Vagina (tissue), 2 donors: ENCODE measurements around the gene LTBP2. TPM values are rescaled to one million over a fixed set of nuclear protein-coding genes. Genes with fewer than 3 reads are reported as not detected.

Experiments used
- DNase-seq, 2 donors: peaks; one replicate each; pipeline ENCODE4 v3.0.0-alpha.2; 2017; ENCODE audit errors: extremely low spot score in 2 of 2
- H3K27ac ChIP-seq: fragments of 200-600 bp; sonication (generic); one replicate; pipeline ENCODE4 v1.5.1; 2019
- H3K27me3 ChIP-seq: fragments of 200-600 bp; sonication (generic); one replicate; pipeline ENCODE4 v1.5.1; 2019
- H3K36me3 ChIP-seq, 2 donors: fragments of 200-600 bp; sonication (generic); one replicate each; pipeline ENCODE4 v1.5.1; 2017 to 2019
- H3K4me1 ChIP-seq: fragments of 200-600 bp; sonication (generic); one replicate; pipeline ENCODE4 v1.5.1; 2019
- H3K4me3 ChIP-seq, 2 donors: fragments of 200-600 bp; sonication (generic); 1 replicate in 1 of 2; 2 replicates in 1 of 2; pipeline ENCODE4 v1.5.1; 2016 to 2019
- H3K9me3 ChIP-seq: fragments of 200-600 bp; sonication (generic); one replicate; pipeline ENCODE4 v1.5.1; 2019
- CTCF ChIP-seq, 3 experiments: fragments of 450-650 bp in 2 of 3; fragments of 200-600 bp in 1 of 3; sonication (generic) in 1 of 3; IDR thresholded peaks; one replicate each; pipeline ENCODE4 v1.5.1; 2017 to 2019; ENCODE audit warnings: antibody characterized with exemption in 3 of 3, mild to moderate bottlenecking in 2 of 3, moderate library complexity in 2 of 3
- POLR2A ChIP-seq, 2 donors: fragments of 450-650 bp; IDR thresholded peaks; one replicate each; pipeline ENCODE4 v1.6.1; 2017; ENCODE audit warnings: antibody characterized with exemption in 2 of 2, mild to moderate bottlenecking in 2 of 2, moderate library complexity in 2 of 2
- POLR2AphosphoS5 ChIP-seq, 2 donors: sonication (generic); formaldehyde crosslinking; IDR thresholded peaks; one replicate each; pipeline ENCODE4 v1.9.0; 2017; ENCODE audit warnings: antibody characterized with exemption in 2 of 2, mild to moderate bottlenecking in 2 of 2, low read depth in 1 of 2; ENCODE audit not compliant: insufficient read depth in 1 of 2
- intact Hi-C: fragments of 100-400 bp; cut with DNase I; formaldehyde crosslinking; loops from one replicate; pipeline ENCODE4 v1.15.1; 2023
- total RNA-seq: library from RNA; depleted of rRNA; stranded (reverse); fragments of >200 nt; gene quantifications from one replicate; pipeline ENCODE4 v1.2.3, GENCODE V29; 2016

LTBP2 gene
- total RNA-seq, 1 donor from 2014 or later = 52.5 TPM

GRCh38 chr14:74547331-74547927 lies 64.6 kb downstream of the LTBP2 start:
- no peaks in the 10 kb centered on the region for H3K9me3 ChIP-seq
- intact Hi-C loops = no loop called here
- no peak for TF ChIP-seq POLR2AphosphoS5 (IDR thresholded peaks at IDR 0.05; ENCODE audit: insufficient read depth in 1 of 2, low read depth in 1 of 2)
- TF ChIP-seq CTCF (IDR thresholded peaks at IDR 0.05) = no peak
- TF ChIP-seq POLR2A (IDR thresholded peaks at IDR 0.05) = no peak
- H3K4me1 ChIP-seq = peaks cover 49% of the 10 kb centered on the region
- DNase-seq = no peak
- no peaks in the 10 kb centered on the region for H3K27me3 ChIP-seq
- H3K36me3 ChIP-seq = no peaks in the 10 kb centered on the region
- H3K4me3 ChIP-seq = no peak overlapping the region
- H3K27ac ChIP-seq = no peak overlapping the region

GRCh38 chr14:74546416-74546815 lies 65.6 kb downstream of the LTBP2 start:
- TF ChIP-seq CTCF (IDR thresholded peaks at IDR 0.05) (no peak), POLR2AphosphoS5 (IDR thresholded peaks at IDR 0.05; ENCODE audit: insufficient read depth in 1 of 2, low read depth in 1 of 2) (no peak)
- no peaks in the 10 kb centered on the region for H3K9me3 ChIP-seq
- no peaks in the 10 kb centered on the region for H3K36me3 ChIP-seq
- no peak overlapping the region for H3K4me3 ChIP-seq
- no peak overlapping the region for H3K27ac ChIP-seq
- no peak for DNase-seq
- intact Hi-C loops = no loop called here
- peaks cover 38% of the 10 kb centered on the region for H3K4me1 ChIP-seq
- H3K27me3 ChIP-seq = no peaks in the 10 kb centered on the region

GRCh38 chr14:74545386-74545785 lies 66.7 kb downstream of the LTBP2 start:
- intact Hi-C loops = no loop called here
- TF ChIP-seq POLR2A (IDR thresholded peaks at IDR 0.05) (no peak), POLR2AphosphoS5 (IDR thresholded peaks at IDR 0.05; ENCODE audit: insufficient read depth in 1 of 2, low read depth in 1 of 2) (no peak), CTCF (IDR thresholded peaks at IDR 0.05) (no peak)
- Histone ChIP-seq H3K27me3 (no peaks in the 10 kb centered on the region), H3K9me3 (no peaks in the 10 kb centered on the region), H3K27ac (no peak overlapping the region), H3K4me3 (no peak overlapping the region), H3K36me3 (no peaks in the 10 kb centered on the region), H3K4me1 (peaks cover 29% of the 10 kb centered on the region)
- DNase-seq = no peak

GRCh38 chr14:74543771-74544438 lies 68.1 kb downstream of the LTBP2 start:
- intact Hi-C loops = no loop called here
- Histone ChIP-seq H3K36me3 (no peaks in the 10 kb centered on the region), H3K4me1 (peaks cover 14% of the 10 kb centered on the region), H3K4me3 (no peak overlapping the region), H3K9me3 (no peaks in the 10 kb centered on the region), H3K27me3 (no peaks in the 10 kb centered on the region), H3K27ac (no peak overlapping the region)
- TF ChIP-seq POLR2A (IDR thresholded peaks at IDR 0.05) (no peak), POLR2AphosphoS5 (IDR thresholded peaks at IDR 0.05; ENCODE audit: insufficient read depth in 1 of 2, low read depth in 1 of 2) (no peak)
- no peak for DNase-seq

GRCh38 chr14:74542056-74542685 lies 69.9 kb downstream of the LTBP2 start:
- no peak for TF ChIP-seq POLR2A (IDR thresholded peaks at IDR 0.05)
- no peak for TF ChIP-seq CTCF (IDR thresholded peaks at IDR 0.05)
- no peak for TF ChIP-seq POLR2AphosphoS5 (IDR thresholded peaks at IDR 0.05; ENCODE audit: insufficient read depth in 1 of 2, low read depth in 1 of 2)

More at GRCh38 chr14:74542056-74542685, 69.9 kb downstream of the LTBP2 start:
- H3K36me3 ChIP-seq = no peaks in the 10 kb centered on the region
- intact Hi-C loops = no loop called here
- no peak for DNase-seq
- no peak overlapping the region for H3K27ac ChIP-seq
- no peaks in the 10 kb centered on the region for H3K27me3 ChIP-seq
- H3K4me3 ChIP-seq = no peak overlapping the region
- H3K4me1 ChIP-seq = no peaks in the 10 kb centered on the region
- no peaks in the 10 kb centered on the region for H3K9me3 ChIP-seq
